Testis (tissue), 2 donors: ENCODE measurements around the gene PIBF1.

Experiments
- CTCF ChIP-seq, 3 experiments: fragments of 450-650 bp in 2 of 3; fragments of 200-600 bp in 1 of 3; sonication (generic) in 1 of 3; IDR thresholded peaks; one replicate each; pipeline ENCODE4 v1.5.1; 2016 to 2019; ENCODE audit warnings: antibody characterized with exemption in 3 of 3, mild to moderate bottlenecking in 2 of 3, moderate library complexity in 1 of 3
- POLR2A ChIP-seq: fragments of 450-650 bp; IDR thresholded peaks from one replicate; pipeline ENCODE4 v1.6.1; 2017; ENCODE audit warnings: antibody characterized with exemption, mild to moderate bottlenecking, moderate library complexity

DNA sequence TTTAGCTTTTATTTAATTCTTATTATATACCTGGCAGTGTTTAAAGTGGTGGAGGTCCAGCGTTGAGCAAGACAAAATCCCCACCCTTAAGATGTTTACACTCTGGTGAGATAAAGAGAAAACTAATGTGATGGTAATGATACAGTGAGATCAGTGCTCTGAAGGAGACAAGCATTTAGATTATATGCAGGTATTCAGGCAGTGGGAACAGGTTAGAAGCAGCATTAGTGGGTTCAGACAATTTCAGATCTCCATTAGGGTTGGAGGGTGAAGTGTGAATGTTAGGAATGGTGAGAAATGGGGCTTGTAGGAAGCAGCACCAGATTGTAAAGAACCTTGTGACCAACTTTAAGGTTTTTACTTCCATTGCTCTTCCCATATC lies 39.0 kb downstream of the PIBF1 start:
- TF ChIP-seq CTCF (IDR thresholded peaks at IDR 0.05), result no peak
- TF ChIP-seq POLR2A, result no peak
